Ammon's horn (tissue), 1 donor: ENCODE measurements around the gene PARP4.
"Not testable (repeated sequence)": the region's sequence is repeated elsewhere in the genome, so short reads cannot be mapped to it uniquely, and the experiment has no call there.

Source experiments
- DNase-seq: peaks from one replicate; pipeline ENCODE4 v3.0.0-alpha.2; 2016; ENCODE audit warnings: low spot score

PARP4 gene

DNA sequence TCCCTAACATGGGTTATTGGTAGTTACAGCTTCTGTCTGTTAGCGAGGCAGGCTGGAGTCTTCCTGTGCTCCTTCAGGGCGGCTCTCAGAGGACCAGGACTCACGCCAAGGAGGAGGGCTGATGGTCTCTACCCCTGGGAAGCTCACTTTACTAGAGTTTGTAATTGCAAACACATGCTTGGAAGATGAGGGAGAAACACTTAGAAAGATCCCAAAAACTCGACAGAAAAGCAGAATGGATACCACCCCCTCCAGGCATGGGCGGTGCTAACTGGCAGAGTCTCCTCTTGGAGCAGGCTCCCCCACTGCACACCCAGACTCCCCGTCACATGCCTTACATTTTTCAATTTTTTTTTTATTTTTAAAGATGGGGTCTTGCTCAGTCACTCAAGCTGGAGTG is 62.0 kb downstream of the PARP4 start:
- DNase-seq, result no peak

DNA sequence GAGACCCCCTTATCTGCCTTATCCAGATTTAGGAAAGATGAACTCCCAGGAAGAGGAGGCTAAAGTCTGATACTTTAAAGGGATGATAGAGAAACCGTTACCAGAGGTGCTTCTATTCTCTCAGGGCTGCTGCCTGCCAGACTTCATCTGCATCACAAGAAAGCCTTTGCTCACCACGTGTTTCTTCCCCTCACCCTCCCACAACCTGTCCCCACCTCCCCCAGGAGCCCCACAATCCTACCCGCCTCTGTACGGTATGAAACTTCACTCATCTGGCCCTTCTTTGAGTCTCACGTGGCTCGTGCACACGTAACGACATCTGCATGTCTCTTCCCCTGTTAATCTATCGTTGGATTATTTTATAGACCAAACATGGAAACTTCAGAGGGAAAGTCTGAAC is 67.7 kb downstream of the PARP4 start:
- DNase-seq, result not testable (repeated sequence)

GRCh38 chr13:24443366-24443765 is 69.2 kb downstream of the PARP4 start:
- no peak for DNase-seq

DNA sequence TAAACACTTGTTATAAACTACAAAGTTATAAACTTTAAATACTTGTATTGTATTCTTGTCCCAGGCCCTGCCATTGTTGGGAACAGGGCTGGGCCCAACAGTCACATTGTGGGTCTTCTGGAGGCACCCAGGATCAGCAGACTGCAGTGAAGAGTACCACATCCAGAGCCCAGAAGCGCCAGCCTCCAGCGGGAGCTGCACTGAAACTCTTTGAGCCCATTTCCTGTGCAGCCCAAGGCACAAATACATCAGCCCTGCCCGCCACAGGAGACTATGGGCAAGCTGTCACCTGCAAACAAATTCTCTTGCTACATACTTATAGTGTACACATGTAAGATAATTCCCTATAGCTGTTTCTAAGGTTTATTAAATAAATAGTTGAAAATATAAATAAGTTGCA is 86.5 kb downstream of the PARP4 start:
- not testable (repeated sequence) for DNase-seq

DNA sequence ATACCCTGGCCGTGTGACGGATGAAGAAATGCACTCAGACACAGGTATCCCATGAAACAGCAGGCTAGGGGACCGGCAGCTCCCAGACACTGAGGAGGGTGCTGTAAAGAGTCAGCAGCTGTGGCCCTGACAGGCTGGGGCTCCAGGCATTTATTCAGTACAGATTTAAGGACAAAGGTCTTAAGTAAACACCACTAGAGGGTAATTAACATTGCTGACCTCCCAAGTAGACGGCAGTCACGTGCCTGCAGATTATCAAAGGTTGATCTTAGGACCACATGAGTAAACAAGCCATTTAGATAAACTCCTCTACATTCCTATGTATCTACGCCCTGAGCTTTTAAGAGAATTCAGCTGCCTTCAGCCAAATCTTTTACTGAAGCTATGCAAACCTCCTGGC is 92.9 kb downstream of the PARP4 start:
- not testable (repeated sequence) for DNase-seq

- no peak for DNase-seq
Observed at GRCh38 chr13:24407844-24408243, 104.7 kb downstream of the PARP4 start.

DNA sequence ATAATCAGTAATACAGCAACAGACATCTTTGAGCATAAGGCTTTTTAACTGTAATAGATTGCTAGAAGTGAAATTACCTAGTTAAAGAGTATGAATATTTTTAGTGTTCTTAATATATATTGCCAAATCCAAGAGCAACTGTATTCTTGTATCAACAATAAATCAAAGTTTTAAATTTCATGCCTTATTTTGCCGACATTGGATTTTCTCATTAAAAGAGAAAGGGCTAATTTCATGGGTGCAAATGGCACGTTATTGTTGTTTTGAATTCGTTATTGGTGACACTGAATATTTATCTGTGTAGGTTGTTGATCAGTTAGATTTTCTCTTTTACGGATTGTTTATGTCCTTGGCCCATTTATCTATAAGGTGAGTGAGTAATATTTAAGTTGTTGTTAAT is 106.1 kb downstream of the PARP4 start:
- DNase-seq, result no peak

DNA sequence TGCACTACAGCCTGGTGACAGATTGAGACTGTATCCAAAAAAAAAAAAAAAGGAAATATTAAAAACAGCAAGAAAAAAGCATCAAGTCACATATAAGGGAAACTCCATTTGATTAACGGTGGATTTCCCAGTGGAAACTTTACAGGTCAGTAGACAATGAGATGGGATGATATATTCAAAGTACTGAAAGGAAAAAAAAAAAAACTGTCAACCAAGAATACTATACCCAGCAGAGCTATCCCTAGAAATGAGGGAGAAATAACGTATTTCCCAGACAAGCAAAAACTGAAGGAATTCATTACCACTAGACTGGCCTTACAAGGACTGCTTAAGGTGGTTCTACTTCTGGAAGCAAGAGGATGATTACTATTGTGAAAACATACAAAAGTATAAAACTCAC is 115.8 kb downstream of the PARP4 start:
- DNase-seq, result no peak

- DNase-seq, result no peak
Observed at GRCh38 chr13:24392972-24393371, 119.6 kb downstream of the PARP4 start.

DNA sequence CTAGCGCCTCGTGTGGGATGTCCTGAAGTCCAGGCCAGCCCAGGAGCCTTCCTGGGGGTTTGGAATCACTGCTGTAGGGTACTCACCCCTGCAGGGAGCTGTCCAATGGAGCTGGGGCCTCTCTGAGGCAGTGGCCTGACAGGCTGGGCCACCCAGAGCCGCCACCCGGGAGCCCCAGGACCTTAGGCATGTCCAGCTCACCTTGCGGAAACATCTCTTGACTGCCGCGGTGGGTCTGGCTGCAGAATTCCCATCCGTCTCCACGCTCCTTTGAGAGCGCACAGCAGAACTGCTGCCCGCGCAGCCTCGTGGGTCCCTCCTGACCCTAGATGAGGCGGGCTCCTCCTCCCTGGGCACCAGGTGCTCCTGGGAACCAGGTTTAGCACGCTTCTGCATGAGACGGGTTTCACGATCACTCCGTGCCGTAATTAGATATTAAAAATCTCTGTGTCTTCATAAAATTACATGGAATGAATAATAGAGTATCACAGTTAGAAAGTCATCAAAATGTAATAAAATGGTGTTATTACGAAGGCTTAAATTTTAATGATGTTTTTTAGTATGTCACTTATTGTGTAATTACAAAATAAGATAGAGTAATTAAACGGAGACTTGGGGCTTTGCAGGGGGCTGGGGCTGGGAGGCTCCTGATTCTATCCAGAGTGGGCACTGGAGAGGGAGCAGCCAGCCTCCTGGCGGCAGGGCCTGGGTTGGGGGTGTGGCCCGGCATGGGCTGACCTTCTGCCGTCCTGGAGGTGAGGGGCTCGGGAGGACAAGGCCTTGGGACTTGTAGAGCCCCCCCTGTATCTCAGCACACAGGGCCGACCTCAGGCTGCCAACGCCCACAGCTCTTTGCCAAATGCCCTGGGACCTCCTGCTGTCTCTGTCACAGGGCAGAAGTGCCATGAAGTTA is 120.6 kb downstream of the PARP4 start:
- not testable (repeated sequence) for DNase-seq

DNA sequence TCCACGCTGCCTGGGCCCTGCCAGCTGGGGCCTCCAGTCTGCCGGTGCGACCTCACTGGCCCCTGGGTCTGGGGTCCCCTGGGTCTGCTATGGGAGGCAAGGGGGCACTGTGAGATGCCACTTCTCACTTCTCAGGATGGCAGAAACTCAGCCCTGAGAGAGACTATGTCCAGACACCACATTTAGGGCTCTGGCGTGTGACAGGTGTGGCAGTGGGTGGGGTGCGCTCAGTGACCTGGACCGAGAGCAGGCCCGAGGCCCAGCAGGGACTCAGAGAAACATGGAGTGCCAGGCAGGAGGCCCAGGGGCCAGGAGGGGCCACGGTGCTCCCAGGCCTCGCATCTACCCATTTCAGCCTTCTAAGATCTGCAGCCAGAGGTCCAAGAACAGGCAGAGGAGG is 121.8 kb downstream of the PARP4 start:
- DNase-seq, result not testable (repeated sequence)

- no peak for DNase-seq
Observed at GRCh38 chr13:24389506-24389905, 123.1 kb downstream of the PARP4 start.

- not testable (repeated sequence) for DNase-seq
Observed at GRCh38 chr13:24388743-24389142, 123.8 kb downstream of the PARP4 start.

GRCh38 chr13:24386816-24387708 is 125.5 kb downstream of the PARP4 start:
- no peak for DNase-seq

DNA sequence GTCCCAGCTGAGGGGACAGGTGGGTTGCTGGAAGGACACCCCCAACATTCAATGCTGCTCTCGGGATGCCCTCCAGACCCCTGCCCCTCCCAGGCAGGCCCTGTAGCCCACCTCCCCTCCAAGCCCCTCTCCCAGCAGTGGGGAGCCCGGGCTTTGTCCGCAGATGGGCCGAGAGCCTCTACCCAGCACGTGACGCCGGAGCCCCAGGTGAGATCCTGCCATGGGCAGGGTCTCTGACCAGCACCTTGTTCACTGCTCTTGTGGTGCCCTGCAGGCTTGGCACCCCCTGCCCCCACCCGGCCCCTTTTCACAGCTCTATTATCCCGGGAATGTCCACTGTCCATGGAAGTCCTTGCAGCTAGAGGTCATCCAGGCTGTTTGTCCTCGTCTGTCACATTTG is 126.7 kb downstream of the PARP4 start:
- DNase-seq, result no peak

DNA sequence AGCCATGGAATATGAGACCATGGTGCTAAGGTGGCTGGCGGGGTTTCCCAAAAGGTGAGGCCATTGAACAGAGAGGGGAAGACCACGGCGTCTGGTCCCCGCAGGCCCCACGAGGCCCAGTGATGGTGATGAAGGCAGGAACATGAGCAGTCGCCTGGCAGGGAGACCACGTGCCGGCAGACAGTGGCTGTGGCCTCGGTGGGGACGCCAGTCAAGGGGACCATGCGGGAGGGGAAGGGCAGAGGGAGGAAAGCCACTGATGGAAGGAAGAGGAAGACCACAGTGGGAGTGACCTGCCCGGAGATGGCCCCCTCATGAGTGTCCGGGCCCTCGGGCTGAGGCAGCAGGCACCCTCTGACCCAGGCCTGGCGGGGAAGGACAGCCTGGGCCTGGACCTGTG is 127.6 kb downstream of the PARP4 start:
- DNase-seq, result not testable (repeated sequence)

- DNase-seq, result not testable (repeated sequence)
Observed at GRCh38 chr13:24384091-24384490, 128.5 kb downstream of the PARP4 start.

DNA sequence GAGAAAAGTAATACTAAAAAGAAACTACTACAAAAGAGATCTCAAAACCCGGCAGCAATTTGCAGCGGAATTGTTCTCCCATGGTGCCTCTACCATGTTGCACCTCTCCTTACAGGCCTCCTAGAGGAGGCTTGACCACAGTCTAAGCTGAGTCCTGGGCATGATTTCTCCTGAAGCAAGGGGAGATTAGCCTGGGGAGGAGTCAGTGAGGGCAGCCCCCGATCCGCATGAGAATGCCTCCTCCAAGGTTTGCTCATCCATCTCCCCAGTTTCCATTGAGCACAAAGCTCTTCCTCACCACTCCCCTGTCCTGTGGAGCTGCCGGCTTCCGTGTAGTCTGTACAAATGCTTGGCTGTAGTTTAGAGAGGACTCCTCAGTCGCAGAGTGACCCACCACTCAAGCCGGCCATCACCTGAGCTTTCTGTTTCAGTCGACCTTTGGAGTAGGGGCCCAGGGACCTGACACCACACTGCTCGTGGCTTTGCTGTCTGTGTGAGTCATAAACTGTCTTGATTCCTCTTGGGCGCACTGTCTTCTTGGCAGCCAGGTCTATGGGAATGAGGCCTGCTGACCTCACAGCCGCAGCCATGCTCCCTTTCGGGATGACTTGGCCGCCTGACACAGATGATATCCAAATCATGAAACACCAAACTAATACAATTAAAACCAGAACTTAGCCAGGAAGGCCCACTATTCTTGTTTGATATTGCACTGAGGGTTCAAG is 130.9 kb downstream of the PARP4 start:
- no peak for DNase-seq

GRCh38 chr13:24380881-24381280 is 131.7 kb downstream of the PARP4 start:
- not testable (repeated sequence) for DNase-seq

GRCh38 chr13:24380227-24380626 is 132.4 kb downstream of the PARP4 start:
- DNase-seq, result not testable (repeated sequence)

GRCh38 chr13:24371273-24371672 is 141.3 kb downstream of the PARP4 start:
- DNase-seq, result not testable (repeated sequence)
